HG02885 (cell line): ENCODE measurements around the gene ADCYAP1R1.

Source experiments
- ATAC-seq: cut with Tn5 transposase; IDR thresholded peaks from one replicate; pipeline ENCODE4 v1.9.1; 2021; ENCODE audit warnings: mild to moderate bottlenecking; ENCODE audit not compliant: unreplicated experiment, poor library complexity

The ADCYAP1R1 gene

DNA sequence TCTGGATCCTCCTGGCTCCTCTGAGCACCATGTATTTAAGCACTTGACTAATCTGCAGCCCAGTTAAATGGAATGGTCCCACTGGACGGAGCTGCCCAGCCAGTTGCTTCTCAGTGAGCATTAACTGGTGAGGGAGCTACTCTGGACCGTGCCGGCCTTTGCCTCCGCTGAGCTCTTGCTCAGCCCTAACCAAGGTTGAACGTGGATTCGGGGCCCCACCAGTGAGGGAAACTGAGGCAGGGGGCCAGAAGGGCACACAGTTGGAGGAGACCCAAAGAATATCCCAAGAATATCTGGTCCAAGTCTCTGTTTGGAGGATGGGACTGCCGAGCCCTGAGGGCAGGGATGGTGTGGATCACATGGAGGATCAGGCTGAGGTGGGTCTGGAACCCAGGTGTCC, 13.7 kb downstream of the ADCYAP1R1 start:
- no peak for ATAC-seq

DNA sequence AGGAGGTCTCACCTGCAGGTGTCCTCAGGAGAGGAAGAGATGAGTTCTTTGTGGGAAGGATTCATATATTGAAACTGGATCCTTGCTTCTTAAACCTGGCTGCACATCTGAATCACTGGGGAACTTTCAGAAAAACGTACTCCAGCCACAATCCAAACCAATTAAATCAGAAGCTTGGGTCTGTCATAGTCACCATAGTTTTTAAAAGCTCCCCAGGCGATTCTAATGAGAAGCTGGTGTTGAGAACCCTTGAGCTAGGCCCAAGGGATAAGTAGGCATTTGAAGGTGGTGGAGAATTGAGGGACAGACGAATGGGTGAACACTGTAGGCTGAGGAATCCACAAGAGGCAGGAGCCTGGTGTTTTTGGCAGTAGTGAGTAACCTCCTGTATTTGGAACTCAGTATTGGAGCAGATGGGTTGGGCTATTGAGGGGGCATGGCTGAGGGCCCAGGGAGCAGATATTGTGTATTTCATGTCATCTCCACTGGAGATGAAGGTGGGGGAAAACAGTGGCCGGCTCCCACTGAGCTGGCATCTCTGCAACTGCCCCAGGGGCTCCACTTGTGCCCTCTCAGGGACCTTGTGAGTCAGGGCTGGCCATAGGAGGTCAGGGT, 14.5 kb downstream of the ADCYAP1R1 start:
- ATAC-seq, result no peak

DNA sequence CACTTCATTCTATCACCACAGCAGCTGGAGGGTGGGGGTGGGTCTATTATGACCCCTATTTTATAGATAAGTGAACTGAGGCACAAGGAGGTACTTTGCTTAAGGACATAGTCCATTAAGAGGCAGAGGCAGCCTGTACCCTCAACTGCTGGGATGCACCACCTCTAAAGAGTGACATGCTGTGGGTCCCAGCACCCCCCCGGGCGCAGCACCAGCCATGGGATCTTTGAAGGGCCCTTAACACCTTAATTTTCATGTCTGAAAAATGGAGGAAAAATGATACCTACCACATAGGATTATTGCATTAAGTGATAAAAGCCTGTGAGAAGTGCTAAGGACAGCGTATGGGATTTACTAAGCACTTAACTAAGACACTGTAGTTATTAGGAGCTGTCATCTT, 15.4 kb downstream of the ADCYAP1R1 start:
- no peak for ATAC-seq

DNA sequence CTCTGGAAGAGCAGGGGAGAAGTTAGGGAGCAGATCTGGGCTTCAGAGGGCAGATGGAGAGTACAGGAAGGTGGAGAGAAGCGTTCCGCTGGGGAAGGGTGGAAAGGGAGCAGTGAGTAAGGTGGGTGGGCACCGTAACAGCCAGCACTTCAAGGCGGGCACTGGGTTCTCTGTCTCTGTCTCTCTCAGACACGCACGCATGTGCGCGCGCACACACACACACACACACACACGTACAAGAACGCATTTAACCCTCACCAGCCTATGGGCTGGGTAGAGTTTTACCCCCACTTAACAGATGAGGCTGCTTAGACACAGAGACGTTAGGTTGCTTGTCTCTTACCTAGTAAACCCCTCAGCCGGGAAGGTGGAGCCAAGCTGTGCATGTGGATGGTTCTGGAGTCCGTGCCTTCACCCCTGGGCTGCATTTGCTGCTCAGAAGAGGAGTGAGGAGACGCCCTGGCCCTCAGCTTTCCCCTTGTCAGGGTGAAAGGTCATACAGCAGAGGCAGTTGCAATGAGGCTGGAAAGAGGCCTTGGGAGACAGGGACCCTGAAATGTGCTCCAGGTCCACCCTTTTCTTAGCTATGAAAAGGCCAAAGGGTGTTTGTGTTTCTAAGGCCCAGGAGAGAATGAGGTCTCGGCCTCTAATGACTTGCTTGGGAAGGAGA, 16.0 kb downstream of the ADCYAP1R1 start:
- ATAC-seq, result no peak

DNA sequence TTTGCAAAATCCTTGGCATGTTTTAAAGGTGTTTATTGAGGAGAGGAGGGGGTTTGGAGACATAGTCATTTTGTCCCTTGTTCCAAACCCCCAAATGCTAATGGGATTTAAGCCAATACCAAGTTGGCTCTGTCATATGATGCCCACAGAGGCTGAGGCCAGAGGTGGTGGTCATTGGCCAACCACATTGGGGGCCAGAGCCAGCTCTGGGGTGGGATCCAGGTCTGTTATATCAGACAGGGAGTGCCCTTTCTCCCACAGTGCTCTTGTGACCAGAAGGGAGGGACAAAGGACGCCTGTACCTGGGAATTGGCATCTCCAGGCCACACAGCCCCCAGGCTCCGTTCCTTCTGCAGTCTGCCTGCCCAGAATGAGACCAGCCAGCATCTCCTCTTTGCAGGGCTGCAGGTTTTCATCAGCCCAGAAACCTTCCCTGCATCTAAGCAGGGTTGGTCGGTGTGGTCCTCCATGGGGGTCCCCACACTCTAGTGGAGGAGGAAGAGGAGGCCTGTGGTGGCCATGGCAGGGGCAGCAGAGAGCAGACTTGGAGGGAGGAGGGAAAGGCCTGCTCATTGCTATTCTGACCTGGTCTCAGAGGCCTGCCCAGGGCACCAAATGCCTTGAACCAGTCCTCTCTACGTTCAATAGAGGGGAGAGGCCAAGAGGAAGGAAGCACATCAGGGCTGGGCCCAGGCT, 17.9 kb downstream of the ADCYAP1R1 start:
- no peak for ATAC-seq

DNA sequence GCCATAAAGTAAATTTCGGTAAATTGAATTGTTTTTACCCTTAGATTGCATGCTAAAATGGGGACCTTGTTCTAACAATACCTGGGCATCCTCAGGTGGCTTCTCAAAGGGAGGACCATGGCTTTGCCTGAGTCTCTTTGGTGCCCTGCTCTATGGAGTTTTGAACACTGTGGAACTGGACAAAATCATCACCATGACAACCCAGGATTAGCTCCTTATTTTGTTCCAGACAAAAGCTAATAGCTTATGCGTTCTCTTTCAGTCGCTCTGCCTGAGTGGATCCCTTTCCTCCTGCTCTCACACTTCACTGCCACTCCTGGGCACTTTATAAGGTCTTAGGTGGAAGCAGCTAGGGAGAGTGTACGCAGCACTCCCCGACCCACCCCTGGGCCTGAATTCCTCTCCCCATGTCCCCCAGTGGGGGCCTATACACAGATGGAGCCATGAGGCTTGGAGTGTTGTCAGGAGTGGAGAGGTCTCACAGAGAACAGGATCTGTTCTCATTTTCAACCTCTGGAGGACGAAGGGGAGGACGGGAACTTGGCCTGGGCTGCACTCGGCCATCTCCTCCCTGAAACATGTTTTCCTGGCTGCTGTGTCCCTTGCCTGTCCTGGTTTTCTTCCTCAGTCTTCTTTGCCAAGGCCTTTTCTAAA, 19.0 kb downstream of the ADCYAP1R1 start:
- no peak for ATAC-seq

DNA sequence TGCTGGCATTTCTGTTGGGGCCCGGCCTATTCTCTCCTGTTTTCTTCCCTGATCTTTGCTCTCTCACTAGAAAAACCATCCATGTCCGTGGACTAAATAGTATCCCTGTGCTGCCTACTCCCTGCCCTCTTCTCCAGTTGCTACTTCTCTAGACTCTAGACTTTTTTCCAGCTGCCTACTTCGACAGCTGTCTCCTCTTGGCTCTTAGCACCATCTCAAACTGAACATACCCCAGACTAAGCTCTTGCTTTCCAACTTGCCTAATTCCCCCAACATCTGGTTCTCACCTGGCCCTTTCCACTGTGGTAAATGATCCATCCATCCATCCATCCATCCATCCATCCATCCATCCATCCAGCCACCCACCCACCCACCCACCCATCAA, 19.5 kb downstream of the ADCYAP1R1 start:
- ATAC-seq, result no peak

DNA sequence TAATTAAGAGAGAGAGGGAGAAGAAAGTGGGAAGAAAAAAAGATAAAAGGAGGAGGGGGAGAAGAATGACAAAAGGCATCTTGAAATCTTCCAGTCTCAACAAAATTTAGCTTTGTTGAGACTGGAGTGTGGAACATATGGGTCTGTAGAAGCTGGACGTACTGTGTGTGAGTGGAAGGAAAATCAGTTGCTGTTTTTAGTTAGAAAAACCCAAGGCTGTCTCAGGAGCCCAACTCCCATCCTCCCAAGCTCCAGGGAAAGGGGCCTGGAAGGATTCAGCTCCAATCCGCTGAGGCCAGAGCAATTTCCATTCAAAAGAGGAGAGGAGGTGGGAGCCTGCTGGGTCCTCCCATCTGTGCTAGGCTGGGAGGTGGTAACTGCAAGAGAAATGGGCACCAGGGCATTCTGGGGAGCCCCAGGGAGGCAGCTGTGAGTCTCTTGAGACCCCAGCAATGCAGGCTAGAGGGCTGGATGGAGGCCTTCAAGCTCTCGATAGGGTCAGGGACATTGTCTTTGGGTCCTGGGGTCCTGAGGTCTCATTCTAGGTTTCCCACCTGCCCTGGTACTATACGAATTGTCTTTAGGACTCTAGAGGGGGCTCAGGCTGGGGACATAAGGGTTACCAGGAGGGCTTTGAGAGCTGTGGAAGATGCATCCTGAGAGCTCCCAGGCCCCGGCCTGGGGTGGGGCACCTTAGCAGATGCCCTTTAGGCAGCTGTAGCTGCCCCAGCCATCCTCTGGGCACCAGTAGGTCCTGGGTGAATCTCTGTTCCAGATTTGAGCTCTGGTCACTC, 21.4 kb downstream of the ADCYAP1R1 start:
- ATAC-seq, result no peak

DNA sequence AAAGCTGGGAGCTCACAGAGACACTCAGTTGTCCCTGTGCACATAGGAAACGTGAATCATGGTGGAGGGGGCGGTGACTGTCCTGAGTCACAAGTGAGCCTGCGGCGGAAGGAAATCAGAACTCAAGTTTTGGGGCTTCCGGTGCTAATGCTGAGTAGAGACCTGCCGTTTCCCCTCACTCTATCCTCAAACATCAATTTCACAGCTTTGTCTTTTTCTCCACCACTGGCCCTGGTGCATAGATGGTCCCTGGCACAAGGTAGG, 21.9 kb downstream of the ADCYAP1R1 start:
- ATAC-seq, result no peak

DNA sequence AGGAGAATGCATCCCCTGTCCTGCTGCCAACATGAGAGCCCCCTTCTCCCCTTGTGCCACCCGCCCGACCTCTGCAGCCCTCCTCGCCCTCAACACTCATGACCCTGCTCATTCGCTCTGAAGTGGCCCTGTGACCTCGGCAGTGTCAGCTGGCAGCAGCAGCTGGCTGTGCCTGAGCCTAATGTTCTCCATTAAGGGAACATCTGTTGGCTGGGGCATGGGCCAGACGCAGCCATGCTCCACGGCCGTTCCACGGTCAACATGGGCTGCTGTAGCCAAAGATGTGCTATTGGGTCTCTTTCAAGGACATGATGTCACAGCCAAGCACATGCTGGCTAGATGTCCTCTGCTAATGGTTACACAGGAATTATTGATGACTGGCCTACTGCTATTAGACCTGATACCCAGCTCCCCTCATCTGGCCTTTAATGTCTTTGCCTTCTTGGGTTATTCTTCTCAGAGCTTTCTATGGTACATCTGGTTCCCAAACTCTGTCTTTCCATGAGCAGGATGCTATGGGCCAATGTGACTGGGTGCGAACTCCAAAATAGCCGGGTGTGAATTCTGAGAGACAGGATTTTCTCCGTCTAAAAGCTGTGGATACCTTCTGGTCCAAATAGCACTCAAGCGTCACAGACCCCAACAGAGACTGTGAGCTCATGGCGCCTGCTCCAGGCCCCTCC, 22.4 kb downstream of the ADCYAP1R1 start:
- no peak for ATAC-seq

DNA sequence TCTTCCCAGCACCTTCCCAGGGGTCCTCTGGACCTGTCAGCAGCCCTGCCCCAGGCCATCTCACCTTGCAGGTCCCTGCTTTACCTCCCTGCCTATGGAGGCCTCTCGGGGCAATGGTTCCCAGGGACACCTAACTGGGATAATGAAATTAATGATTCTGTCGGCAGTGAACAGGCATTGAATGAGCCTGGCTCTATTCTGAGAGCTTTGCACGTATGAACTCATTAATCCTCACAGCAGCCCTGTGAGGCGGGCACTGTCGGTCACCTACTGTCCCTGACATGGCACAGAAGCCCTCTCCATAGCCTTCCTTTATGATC, 22.9 kb downstream of the ADCYAP1R1 start:
- ATAC-seq, result no peak

DNA sequence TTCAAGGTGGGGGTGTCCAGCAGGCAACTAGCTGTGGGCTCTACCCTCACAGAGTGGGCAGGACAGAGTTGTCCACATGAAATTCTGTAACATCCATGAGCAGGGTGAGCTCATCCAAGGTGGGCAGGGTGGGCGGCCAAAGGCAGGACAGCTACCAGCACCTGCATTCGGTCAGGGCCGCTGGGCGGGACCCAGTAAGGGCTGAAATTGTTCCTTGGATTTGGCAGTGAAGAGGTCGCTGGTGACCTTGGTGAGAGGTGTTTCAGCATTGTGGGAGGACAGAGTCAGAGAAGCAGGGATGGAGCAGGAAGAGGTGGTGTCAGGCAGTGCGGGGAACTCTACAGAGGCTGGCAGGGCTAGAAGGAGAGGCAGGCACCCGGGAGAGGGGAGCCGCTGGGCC, 23.9 kb downstream of the ADCYAP1R1 start:
- ATAC-seq, result no peak

DNA sequence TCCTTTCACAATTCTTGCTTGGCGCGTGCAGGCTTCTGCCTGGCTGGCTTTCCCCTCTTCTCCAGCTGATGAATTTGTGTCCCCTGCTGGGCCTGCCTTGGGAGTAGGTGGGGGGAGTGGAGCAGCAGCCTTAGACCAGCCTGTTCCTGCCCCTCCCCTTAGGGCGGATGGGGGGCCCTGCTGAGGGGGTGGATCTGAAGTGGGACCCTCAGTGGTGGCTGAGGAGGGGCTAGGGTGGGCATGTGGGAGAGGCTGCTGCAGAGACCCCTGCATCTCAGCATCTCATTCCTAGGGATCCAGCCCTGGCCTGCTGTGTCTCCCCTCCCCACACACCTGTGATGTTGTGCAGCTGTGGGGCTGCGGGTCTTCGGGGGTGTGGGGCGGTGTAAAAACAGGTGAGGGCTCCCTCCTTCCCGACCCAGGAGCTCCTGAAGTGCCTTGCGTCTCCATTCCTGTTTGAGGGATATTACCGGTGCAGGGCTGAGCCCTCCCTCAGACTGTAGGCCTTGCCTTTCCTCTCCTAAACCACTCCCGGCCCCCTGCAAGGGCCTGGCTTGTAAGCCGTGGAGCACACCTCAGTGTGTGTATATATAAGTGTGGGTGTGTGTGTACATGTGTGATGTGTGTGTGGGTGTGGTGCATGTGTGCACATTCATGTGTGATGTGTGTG, 24.7 kb downstream of the ADCYAP1R1 start:
- ATAC-seq, result no peak

DNA sequence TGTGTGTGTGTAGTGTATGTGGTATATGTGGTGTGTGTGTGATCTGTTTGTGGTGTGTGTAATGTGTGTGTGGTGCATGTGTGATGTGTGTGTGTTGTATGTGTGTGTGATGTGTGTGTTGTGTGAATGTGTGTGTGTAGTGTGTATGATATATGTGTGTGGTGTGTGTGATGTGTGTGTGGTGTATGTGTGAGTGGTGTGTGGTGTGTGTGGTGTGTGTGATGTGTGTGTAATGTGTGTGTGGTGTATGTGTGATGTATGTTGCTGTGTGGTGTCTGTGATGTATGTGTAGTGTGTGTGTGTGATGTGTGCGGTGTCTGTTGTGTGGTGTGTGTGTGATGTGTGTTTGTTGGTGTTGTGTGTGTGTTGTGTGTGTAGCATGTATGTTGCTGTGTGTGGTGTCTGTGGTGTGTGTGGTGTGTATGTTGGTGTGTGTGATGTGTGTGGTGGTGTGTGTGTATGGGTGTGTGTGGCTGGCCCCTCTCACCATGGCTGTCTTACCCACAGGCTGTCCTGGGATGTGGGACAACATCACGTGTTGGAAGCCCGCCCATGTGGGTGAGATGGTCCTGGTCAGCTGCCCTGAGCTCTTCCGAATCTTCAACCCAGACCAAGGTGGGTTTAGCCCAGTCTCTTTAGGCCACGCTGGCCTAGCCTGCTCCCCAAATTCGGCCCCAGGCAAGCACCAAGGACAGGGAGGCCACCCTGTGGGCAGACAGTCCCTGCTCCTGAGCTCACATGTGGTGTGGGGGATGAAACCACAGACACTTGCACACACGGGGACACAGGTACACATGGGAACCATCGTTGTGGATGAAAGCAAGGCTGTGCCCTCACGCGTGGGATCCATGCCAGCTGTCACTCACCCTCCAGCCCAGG, 25.6 kb downstream of the ADCYAP1R1 start:
- ATAC-seq, result no peak

DNA sequence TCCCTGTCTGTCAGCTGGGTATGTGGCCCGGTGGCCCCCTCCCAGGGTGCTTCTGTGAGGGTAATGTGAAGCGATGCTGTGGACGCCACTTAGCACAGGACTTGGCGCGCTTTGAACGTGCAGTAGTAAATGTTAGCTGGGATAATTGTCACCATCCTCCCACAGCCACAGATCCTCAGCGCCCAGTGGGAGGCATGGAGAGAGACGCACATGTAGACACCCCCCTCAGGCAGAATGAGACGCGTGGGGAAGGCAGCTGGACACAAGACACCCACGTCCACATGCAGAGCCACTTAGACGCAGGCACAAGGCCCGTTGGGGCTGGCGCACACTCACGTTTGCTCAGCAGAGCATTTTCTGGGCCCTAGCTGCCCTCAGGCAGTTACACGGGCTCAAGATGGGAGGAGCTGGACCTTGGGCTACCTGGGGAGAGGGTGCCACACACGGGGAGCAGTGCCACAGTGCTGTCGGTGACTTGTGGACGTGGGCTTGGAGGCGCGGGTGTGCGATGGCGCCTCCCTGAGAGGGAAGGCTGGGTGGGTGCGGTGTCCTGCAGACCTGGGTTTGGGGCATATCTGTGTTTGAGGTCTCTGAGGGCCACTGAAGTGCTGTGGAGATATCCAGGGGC, 26.4 kb downstream of the ADCYAP1R1 start:
- ATAC-seq, result no peak

DNA sequence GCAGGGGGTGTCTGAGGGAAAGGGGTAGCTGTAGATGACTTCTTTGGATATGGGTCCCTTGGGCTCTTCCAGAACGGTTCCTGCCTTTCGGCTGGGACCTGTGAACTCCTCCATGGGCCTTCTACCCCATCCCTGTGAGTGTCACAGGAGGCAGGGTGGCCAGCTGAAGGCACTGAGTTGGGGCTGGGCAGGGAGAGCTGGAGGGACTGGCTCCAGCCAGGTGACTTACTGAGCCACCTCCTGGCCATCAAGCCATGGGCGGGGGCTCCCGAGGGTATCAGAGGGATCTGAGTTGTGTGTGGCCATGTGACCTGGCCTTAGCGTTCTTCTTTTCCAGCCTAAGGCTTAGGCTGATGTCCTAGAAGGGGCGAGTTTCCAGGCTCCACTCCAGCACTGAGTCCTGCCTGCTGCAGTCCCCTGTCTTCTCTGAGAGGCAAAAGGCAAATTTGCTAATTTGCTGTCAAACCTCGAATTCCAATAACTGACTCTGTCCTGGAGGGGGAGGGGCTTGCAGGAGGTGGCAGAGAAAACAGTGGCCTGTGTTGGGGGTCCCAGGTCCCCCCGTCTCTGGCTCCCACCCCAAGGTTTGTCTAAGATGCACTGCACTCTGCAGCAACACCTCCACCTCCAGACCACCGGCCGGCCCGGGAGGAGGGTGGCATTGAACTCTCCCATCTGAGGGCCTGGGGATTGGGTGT, 27.2 kb downstream of the ADCYAP1R1 start:
- ATAC-seq, result no peak

DNA sequence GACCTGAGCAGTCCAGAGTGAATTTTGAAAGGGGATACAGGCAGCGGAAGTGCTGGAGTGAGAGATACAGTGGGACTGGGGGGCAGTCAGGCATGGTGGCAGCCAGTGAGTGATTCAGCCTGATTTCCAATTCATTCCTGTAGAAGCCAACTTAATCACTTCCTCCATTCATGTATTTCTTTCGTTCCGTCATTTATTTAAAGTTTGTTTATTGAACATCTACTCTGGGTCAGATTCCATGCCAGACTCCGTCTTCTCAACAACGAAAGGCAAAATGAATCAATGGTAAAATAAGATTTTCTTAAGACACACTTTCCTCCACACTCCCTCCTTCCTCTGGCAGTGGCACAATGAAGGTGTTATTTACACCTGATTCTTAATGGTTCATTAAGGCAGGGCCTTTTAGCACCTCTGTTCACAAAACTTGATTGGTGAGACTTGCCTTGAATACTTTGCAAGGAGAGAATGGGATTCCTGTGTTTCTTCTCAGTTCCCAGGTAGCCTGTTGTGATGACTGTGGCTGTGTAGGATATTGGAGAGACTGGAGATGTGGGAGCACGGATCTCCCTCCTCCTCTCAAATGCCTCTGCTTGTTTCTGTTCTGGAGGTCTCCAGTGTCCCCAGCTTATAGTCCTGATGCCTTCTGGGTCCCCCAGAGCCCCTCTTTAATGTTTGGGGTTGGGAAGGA, 27.9 kb downstream of the ADCYAP1R1 start:
- no peak for ATAC-seq
